Measurements from ENCODE around the gene DDR1.

DNA sequence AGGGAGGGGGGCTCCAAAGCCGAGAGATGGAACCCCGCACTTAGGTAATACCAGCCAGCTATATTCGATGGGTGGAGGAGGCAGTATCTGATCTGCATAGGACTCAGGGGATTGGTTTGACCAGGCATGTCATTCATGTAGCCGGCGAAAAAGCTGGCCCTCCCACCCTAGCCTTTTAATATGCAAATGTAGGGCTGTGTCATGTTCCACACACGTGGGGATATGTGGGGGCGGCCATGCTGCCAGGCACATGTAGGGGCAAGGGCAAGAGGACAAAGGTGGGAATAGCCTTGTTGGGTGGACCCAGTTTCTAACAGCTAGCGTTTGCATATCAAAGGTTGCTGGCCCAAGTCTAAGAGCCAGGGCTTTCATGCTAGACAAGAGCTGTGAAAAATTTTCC lies 39.1 kb upstream of the DDR1 start:
- TF ChIP-seq EZH2phosphoT487 (IDR thresholded peaks at IDR 0.05; ENCODE audit: borderline replicate concordance, low read length) (no peak), EZH2 (IDR thresholded peaks at IDR 0.05; ENCODE audit: low read length, unreplicated experiment) (no peak)
- TF ChIP-seq, protein P1, sequence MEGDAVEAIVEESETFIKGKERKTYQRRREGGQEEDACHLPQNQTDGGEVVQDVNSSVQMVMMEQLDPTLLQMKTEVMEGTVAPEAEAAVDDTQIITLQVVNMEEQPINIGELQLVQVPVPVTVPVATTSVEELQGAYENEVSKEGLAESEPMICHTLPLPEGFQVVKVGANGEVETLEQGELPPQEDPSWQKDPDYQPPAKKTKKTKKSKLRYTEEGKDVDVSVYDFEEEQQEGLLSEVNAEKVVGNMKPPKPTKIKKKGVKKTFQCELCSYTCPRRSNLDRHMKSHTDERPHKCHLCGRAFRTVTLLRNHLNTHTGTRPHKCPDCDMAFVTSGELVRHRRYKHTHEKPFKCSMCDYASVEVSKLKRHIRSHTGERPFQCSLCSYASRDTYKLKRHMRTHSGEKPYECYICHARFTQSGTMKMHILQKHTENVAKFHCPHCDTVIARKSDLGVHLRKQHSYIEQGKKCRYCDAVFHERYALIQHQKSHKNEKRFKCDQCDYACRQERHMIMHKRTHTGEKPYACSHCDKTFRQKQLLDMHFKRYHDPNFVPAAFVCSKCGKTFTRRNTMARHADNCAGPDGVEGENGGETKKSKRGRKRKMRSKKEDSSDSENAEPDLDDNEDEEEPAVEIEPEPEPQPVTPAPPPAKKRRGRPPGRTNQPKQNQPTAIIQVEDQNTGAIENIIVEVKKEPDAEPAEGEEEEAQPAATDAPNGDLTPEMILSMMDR (conservative IDR thresholded peaks at IDR 0.05; ENCODE audit: low read depth, low read length), result no peak

All from PC-3 (cell line).